Activated T-helper 9 cell treated with anti-CD3 and anti-CD28 coated beads, Interleukin-2, amount 50 U/mL, for 16 hours (primary cell): ENCODE measurements around the gene DEGS1.

ENCODE experiments used
- DNase-seq: peaks from one replicate; pipeline ENCODE4 v3.0.0-alpha.2; 2020; ENCODE audit warnings: low read depth

Gene DEGS1

GRCh38 chr1:224213438-224214119 lies 30.5 kb downstream of the DEGS1 start:
- no peak for DNase-seq

- DNase-seq, result no peak
Measured at GRCh38 chr1:224216382-224216781, 33.3 kb downstream of the DEGS1 start.

- DNase-seq, result no peak
Measured at GRCh38 chr1:224217655-224218623, 34.9 kb downstream of the DEGS1 start.

DNA sequence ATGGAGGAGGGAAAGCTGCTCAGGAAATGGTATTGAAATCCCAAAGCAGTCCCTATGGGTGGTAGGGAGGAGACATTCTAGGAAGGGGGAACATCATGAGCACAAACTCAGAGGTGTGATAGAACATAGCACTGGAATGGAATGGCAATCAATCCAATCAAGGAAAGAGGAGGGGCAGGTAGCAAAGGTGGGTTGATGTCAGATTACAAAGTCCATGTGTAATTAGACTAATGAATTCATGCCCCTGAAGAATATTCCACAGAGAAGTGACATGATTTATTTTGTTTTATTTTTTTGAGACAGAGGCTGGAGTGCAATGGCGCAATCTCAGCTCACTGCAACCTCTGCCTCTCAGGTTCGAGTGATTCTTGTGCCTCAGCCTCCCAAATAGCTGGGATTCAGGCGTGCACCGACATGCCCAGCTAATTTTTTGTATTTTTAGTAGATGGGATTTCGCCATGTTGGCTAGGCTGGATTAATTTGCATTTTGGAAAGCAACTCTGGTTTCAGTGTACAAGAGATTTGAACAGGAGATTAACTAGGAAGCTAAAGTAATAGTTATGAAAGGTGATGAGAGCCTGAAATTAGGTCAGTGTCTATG lies 36.1 kb downstream of the DEGS1 start:
- DNase-seq, result no peak

- no peak for DNase-seq
Measured at GRCh38 chr1:224219612-224220059, 36.6 kb downstream of the DEGS1 start.

- no peak for DNase-seq
Measured at GRCh38 chr1:224223819-224224714, 41.0 kb downstream of the DEGS1 start.

DNA sequence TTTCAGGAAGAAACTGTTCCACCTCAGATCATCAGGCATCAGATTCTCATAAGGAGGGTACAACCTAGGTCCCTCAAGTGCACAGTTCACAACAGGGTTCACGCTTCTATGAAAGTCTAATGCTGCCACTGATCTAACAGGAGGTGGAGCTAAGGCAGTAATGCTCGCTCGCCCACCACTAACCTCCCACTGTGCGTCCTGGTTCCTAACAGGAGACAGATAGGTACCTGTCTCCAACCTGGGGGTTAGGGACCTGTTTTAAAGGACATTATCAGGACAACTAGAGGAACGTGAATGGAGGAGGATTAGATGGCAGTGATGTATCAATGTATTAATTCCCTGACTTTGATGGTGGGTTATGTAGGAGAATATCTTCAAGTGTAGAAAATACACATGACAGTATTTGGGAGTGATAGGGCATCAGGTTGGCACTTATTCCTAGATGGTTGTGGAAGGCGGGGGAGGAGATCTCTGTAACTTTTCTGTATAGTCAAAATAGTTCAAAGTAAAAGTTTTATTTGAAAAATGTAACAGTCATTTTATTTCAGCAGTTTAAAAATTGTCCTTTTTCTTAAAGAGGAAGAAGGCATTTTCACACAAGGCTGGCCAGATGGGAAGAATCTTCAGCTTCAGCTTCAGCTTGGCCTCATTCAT lies 43.9 kb downstream of the DEGS1 start:
- DNase-seq, result no peak

DNA sequence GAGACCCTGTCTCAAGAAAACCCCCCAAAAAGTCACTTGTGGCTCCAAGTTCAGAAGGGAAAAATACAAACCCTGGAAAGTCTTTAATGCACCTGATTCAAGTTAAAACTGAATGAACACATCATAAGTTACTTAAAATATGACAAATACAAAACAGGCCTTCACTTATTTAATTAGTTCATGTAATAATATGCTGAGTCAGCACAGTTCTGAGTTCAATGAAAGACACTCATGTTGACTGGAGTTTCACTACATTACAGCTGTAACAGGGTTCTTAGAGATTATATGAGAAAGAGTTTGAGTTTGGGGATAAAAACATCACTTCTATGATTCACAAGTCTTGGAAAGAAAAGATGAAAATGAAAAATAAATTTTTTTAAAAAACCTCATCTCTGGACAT lies 51.0 kb downstream of the DEGS1 start:
- no peak for DNase-seq

GRCh38 chr1:224235813-224236493 lies 52.9 kb downstream of the DEGS1 start:
- DNase-seq, result no peak

- no peak for DNase-seq
Measured at GRCh38 chr1:224237119-224237881, 54.3 kb downstream of the DEGS1 start.

DNA sequence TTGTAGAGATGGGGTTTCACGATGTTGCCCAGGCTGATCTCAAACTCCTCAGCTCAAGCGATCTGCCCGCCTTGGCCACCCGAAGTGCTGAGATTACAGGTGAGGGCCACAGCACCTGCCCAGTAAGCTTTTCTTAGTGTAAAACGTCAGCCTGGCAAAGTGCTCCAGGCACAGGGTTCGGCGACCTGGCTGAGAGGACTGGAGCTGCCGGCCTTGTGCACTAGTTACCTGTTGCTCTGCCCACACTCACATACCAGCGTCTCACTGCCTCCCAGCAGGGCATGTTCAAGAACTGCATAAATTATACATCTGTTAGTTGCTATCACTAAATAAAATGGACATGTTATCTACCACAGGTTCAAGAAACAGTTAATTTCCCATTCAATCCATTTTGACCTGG lies 55.2 kb downstream of the DEGS1 start:
- no peak for DNase-seq

GRCh38 chr1:224238756-224239155 lies 55.7 kb downstream of the DEGS1 start:
- no peak for DNase-seq
